Peyer's patch (tissue), 4 donors: ENCODE measurements around the gene TEF. TPM values are rescaled to one million over a fixed set of nuclear protein-coding genes. Genes with fewer than 3 reads are reported as not detected.

ENCODE experiments used
- DNase-seq, 3 donors: peaks; one replicate each; pipeline ENCODE4 v3.0.0-alpha.2; 2017 to 2019
- H3K27ac ChIP-seq, 4 donors: fragments of 200-600 bp; sonication (generic); one replicate each; pipeline ENCODE4 v1.5.1; 2016 to 2019
- H3K27me3 ChIP-seq, 2 donors: fragments of 200-600 bp; sonication (generic); one replicate each; pipeline ENCODE4 v1.5.1; 2019
- H3K36me3 ChIP-seq, 3 donors: fragments of 200-600 bp; sonication (generic); one replicate each; pipeline ENCODE4 v1.5.1; 2016 to 2019
- H3K4me1 ChIP-seq, 4 donors: fragments of 200-600 bp; sonication (generic); one replicate each; pipeline ENCODE4 v1.5.1; 2016 to 2019
- H3K4me3 ChIP-seq, 4 donors: fragments of 200-600 bp; sonication (generic); 1 replicate in 3 of 4; 2 replicates in 1 of 4; pipeline ENCODE4 v1.5.1; 2016 to 2019; ENCODE audit warnings: mild to moderate bottlenecking in 1 of 4
- H3K9me3 ChIP-seq, 4 donors: fragments of 200-600 bp; sonication (generic); one replicate each; pipeline ENCODE4 v1.5.1; 2016 to 2019; ENCODE audit warnings: mild to moderate bottlenecking in 1 of 4
- POLR2A ChIP-seq, 2 donors: fragments of 450-650 bp; IDR thresholded peaks; one replicate each; pipeline ENCODE4 v1.5.1; 2017; ENCODE audit warnings: antibody characterized with exemption in 2 of 2, mild to moderate bottlenecking in 2 of 2, moderate library complexity in 2 of 2
- total RNA-seq, 4 donors: library from RNA; depleted of rRNA; stranded (reverse); fragments of >200 nt; gene quantifications; one replicate each; pipeline ENCODE4 v1.1.0, GENCODE V29; 2016
- TF ChIP-seq, protein P1 (sequence below), 6 experiments: fragments of 450-650 bp in 4 of 6; fragments of 200-600 bp in 2 of 6; sonication (generic) in 1 of 6; IDR thresholded peaks; one replicate each; pipeline ENCODE4 v1.5.1; 2017 to 2019; ENCODE audit warnings: antibody characterized with exemption in 6 of 6, mild to moderate bottlenecking in 3 of 6, moderate library complexity in 1 of 6

TEF gene
- total RNA-seq, 4 donors from 2014 or later, result 6.6 to 42.2 (median 27.0) TPM

DNA sequence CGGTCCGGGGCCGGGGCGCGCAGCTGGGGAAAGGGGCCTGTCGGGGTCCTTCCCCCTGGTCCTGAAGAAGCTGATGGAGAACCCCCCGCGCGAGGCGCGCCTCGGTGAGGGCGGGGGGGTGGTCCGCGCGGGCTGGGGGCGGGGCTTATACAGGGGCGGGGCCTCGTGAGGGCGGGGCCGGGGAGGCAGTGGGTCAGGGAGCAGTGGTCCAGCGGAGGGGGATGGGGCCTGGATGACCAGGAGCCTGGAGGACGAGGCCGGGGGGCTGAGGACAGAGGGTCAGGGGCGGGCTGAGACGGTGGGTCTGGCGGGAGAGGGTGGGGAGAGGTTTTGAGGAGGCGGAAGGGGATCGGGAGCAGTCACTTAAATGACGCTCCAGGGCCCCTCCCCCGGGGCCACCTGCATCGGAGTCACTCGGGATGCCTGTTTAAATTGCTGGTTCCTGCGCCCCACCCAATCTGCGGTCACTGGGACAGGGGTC, 396 bp downstream of the TEF start:
- H3K4me1 ChIP-seq, result peaks cover 0 to 27% (median 12%) of the 10 kb centered on the region in 4 donors
- peak overlapping the region; percentile 95 to 100 (median 98) for H3K27ac ChIP-seq
- TF ChIP-seq, protein P1, sequence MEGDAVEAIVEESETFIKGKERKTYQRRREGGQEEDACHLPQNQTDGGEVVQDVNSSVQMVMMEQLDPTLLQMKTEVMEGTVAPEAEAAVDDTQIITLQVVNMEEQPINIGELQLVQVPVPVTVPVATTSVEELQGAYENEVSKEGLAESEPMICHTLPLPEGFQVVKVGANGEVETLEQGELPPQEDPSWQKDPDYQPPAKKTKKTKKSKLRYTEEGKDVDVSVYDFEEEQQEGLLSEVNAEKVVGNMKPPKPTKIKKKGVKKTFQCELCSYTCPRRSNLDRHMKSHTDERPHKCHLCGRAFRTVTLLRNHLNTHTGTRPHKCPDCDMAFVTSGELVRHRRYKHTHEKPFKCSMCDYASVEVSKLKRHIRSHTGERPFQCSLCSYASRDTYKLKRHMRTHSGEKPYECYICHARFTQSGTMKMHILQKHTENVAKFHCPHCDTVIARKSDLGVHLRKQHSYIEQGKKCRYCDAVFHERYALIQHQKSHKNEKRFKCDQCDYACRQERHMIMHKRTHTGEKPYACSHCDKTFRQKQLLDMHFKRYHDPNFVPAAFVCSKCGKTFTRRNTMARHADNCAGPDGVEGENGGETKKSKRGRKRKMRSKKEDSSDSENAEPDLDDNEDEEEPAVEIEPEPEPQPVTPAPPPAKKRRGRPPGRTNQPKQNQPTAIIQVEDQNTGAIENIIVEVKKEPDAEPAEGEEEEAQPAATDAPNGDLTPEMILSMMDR (IDR thresholded peaks at IDR 0.05), result no peak
- TF ChIP-seq POLR2A (IDR thresholded peaks at IDR 0.05), result no peak
- peak; percentile 62 to 86 (median 78) for DNase-seq
- no peaks in the 10 kb centered on the region for H3K9me3 ChIP-seq
- H3K27me3 ChIP-seq, result no peaks in the 10 kb centered on the region
- peaks cover 0 to 1% (median 0%) of the 10 kb centered on the region in 3 donors for H3K36me3 ChIP-seq
- H3K4me3 ChIP-seq, result peak overlapping the region; percentile 92 to 97 (median 95)

DNA sequence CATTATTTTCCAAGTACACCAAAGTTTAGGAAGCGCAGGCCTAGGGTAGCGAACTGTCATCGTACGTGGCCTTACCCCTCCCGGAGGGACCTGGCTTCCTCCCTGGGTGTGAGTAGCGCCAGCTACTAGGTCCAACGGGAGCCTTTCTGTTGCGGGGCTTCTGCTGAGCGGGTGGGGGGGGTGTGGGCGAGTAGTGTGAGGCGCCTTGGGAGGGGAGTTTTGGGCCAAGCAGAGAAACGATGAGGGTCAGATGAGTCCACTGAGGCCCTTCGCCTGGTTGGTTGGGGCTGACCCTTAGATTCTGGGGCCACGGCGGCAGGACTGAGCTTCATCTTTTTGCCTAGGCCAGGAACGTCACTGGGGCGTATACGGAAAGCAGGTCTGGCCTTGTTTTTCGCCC, 868 bp downstream of the TEF start:
- Histone ChIP-seq H3K9me3 (no peaks in the 10 kb centered on the region), H3K27ac (peak overlapping the region; percentile 95 to 100 (median 98)), H3K27me3 (no peaks in the 10 kb centered on the region), H3K4me3 (peak overlapping the region; percentile 92 to 97 (median 95)), H3K36me3 (peaks cover 0 to 6% (median 0%) of the 10 kb centered on the region in 3 donors), H3K4me1 (peaks cover 0 to 27% (median 12%) of the 10 kb centered on the region in 4 donors)
- DNase-seq, result no peak
- TF ChIP-seq, protein P1 (IDR thresholded peaks at IDR 0.05), result no peak
- TF ChIP-seq POLR2A (IDR thresholded peaks at IDR 0.05), result no peak

DNA sequence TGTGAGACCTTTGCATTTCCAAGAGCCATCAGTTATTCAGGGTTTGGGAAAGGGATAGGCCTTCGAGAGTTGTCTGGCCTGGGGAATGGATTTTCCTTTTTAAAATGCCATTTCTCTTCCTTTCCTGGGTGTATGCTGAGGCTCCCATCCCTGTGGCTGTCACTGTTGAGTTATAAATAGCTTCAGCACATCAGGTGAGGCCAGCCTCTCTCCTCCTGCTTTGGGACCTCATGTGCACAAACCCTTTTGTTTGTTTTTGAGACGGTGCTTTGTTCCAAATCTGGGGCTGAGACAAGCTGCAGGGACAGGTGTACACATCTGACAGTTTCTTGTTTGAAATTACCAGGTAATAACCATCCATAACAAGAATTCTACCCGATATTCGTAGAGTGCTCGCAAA, 1.3 kb downstream of the TEF start:
- Histone ChIP-seq H3K4me1 (peaks cover 0 to 27% (median 12%) of the 10 kb centered on the region in 4 donors), H3K36me3 (peaks cover 0 to 11% (median 0%) of the 10 kb centered on the region in 3 donors), H3K4me3 (peak overlapping the region; percentile 92 to 97 (median 95)), H3K27ac (peak overlapping the region in 3 of 4 donors; percentile 95 to 100 (median 97)), H3K9me3 (no peaks in the 10 kb centered on the region), H3K27me3 (no peaks in the 10 kb centered on the region)
- DNase-seq, result no peak
- TF ChIP-seq, protein P1 (IDR thresholded peaks at IDR 0.05), result no peak
- no peak for TF ChIP-seq POLR2A (IDR thresholded peaks at IDR 0.05)

GRCh38 chr22:41384128-41384527, 2.4 kb downstream of the TEF start:
- Histone ChIP-seq H3K27me3 (no peaks in the 10 kb centered on the region), H3K4me1 (peaks cover 0 to 27% (median 12%) of the 10 kb centered on the region in 4 donors), H3K27ac (peak overlapping the region in 1 of 4 donors; percentile 100), H3K4me3 (no peak overlapping the region), H3K9me3 (no peaks in the 10 kb centered on the region), H3K36me3 (peaks cover 0 to 20% (median 0%) of the 10 kb centered on the region in 3 donors)
- TF ChIP-seq POLR2A (IDR thresholded peaks at IDR 0.05), result no peak
- TF ChIP-seq, protein P1 (IDR thresholded peaks at IDR 0.05), result no peak
- no peak for DNase-seq

- TF ChIP-seq, protein P1 (IDR thresholded peaks at IDR 0.05), result no peak
- TF ChIP-seq POLR2A (IDR thresholded peaks at IDR 0.05), result no peak
- Histone ChIP-seq H3K4me3 (no peak overlapping the region), H3K4me1 (peaks cover 0 to 20% (median 9%) of the 10 kb centered on the region in 4 donors), H3K36me3 (peaks cover 0 to 51% (median 0%) of the 10 kb centered on the region in 3 donors), H3K27ac (no peak overlapping the region), H3K27me3 (no peaks in the 10 kb centered on the region), H3K9me3 (no peaks in the 10 kb centered on the region)
- no peak for DNase-seq
Measured at GRCh38 chr22:41387341-41387740, 5.6 kb downstream of the TEF start.
